CD4-positive, alpha-beta T cell (primary cell): ENCODE data around the gene CLCF1. TPM values are rescaled to one million over a fixed set of nuclear protein-coding genes. Genes with fewer than 3 reads are reported as not detected.
A peak's percentile ranks its signal among the peaks of the same experiment; 100 is the strongest.

Experiments
- ATAC-seq: fragments of 200-7000 bp; cut with Tn5 transposase; one replicate; pipeline ENCODE4 v1.10.0; 2022; ENCODE audit warnings: mild to moderate bottlenecking; ENCODE audit not compliant: poor library complexity
- CTCF ChIA-PET: fragments of 350-600 bp; sonication (Branson Sonifier 250); formaldehyde crosslinking; loops from one replicate; lab custom pipeline; 2021; ENCODE audit warnings: antibody characterized with exemption, inconsistent platforms; lab: Charles Lee
- POLR2A ChIA-PET: fragments of 350-600 bp; sonication (Branson Sonifier 250); formaldehyde crosslinking; loops from one replicate; lab custom pipeline; 2021; ENCODE audit warnings: antibody characterized with exemption, inconsistent platforms; lab: Charles Lee
- DNase-seq, 14 experiments: peaks; one replicate each; pipeline ENCODE4 v3.0.0-alpha.2; 2013 to 2020; ENCODE audit warnings: mixed read lengths in 2 of 14
- H3K27ac ChIP-seq, 2 donors: one replicate each; pipeline versions ENCODE4 v1.5.1 to v1.7.0; 2013; ENCODE audit warnings: low read length in 2 of 2, low read depth in 1 of 2, mild to moderate bottlenecking in 1 of 2
- H3K27me3 ChIP-seq, 2 experiments: 1 replicate in 1 of 2; 2 replicates in 1 of 2; pipeline versions ENCODE4 v1.6.1 to v1.7.0; 2013; ENCODE audit warnings: low read length in 2 of 2, control low read depth in 1 of 2, mild to moderate bottlenecking in 1 of 2, moderate library complexity in 1 of 2; ENCODE audit not compliant: insufficient read depth in 2 of 2, control insufficient read depth in 1 of 2
- H3K36me3 ChIP-seq: one replicate; pipeline ENCODE4 v1.6.1; 2013; ENCODE audit warnings: low read length, control low read depth; ENCODE audit not compliant: insufficient read depth
- H3K4me1 ChIP-seq: one replicate; pipeline ENCODE4 v1.6.1; 2013; ENCODE audit warnings: low read length, control low read depth; ENCODE audit not compliant: insufficient read depth
- H3K4me3 ChIP-seq: one replicate; pipeline ENCODE4 v1.5.1; 2013; ENCODE audit warnings: mild to moderate bottlenecking, low read length, moderate library complexity
- H3K9me3 ChIP-seq, 2 experiments: 1 replicate in 1 of 2; 2 replicates in 1 of 2; pipeline versions ENCODE4 v1.6.1 to v1.7.0; 2013; ENCODE audit warnings: low read length in 2 of 2, mild to moderate bottlenecking in 2 of 2, control low read depth in 1 of 2, moderate library complexity in 1 of 2; ENCODE audit not compliant: control insufficient read depth in 1 of 2, insufficient read depth in 1 of 2
- H3K27ac Mint-ChIP-seq: one replicate; pipeline ENCODE4 v1.8.0; 2020; ENCODE audit warnings: mixed read lengths
- H3K27me3 Mint-ChIP-seq: one replicate; pipeline ENCODE4 v1.8.0; 2021; ENCODE audit warnings: mixed read lengths
- H3K36me3 Mint-ChIP-seq: one replicate; pipeline ENCODE4 v1.8.0; 2021; ENCODE audit warnings: low read depth, mixed read lengths
- H3K4me1 Mint-ChIP-seq: one replicate; pipeline ENCODE4 v1.8.0; 2021; ENCODE audit warnings: low read depth, mixed read lengths
- H3K4me3 Mint-ChIP-seq: one replicate; pipeline ENCODE4 v1.8.0; 2020; ENCODE audit warnings: mild to moderate bottlenecking, mixed read lengths
- H3K9me3 Mint-ChIP-seq: one replicate; pipeline ENCODE4 v1.8.0; 2020; ENCODE audit warnings: mixed read lengths
- intact Hi-C, 2 experiments: fragments of 100-400 bp; cut with DNase I in 1 of 2; cut with micrococcal nuclease in 1 of 2; formaldehyde crosslinking; loops; one replicate each; pipeline versions ENCODE4 v1.15.1 to v1.9.0; 2023 to 2025; cut with DNase I, micrococcal nuclease
- total RNA-seq, 174 experiments: library from RNA in 2 of 174; stranded (reverse) in 2 of 174; gene quantifications; one replicate each; pipeline ENCODE4 v1.2.3 and lab custom pipeline; 2021 to 2026
- TF ChIP-seq, protein P1 (sequence below): fragments of 200-600 bp; IDR thresholded peaks from one replicate; pipeline ENCODE4 v1.8.0; 2022; ENCODE audit warnings: antibody characterized with exemption, mild to moderate bottlenecking

The CLCF1 gene
- total RNA-seq, 2 experiments from 2014 or later: 6.0 to 6.9 TPM

- intact Hi-C loops: loop anchor here (1.0 to 10.0 kb wide), 7 partner anchors 20 to 399 kb away; partner anchors contain the start of genes ACY3 (in 1 of the 2), CDK2AP2 (in 1 of the 2), CLCF1 (in 1 of the 2) and NDUFV1 (in 1 of the 2)
- Mint-ChIP-seq H3K36me3 (peaks cover 14% of the 10 kb centered on the region), H3K27me3 (no peaks in the 10 kb centered on the region), H3K27ac (peak within 1 kb of the TSS; percentile 99), H3K4me3 (peak within 1 kb of the TSS; percentile 98), H3K4me1 (peaks cover 59% of the 10 kb centered on the region), H3K9me3 (no peaks in the 10 kb centered on the region)
- H3K36me3 ChIP-seq: peaks cover 5% of the 10 kb centered on the region
- TF ChIP-seq, protein P1, sequence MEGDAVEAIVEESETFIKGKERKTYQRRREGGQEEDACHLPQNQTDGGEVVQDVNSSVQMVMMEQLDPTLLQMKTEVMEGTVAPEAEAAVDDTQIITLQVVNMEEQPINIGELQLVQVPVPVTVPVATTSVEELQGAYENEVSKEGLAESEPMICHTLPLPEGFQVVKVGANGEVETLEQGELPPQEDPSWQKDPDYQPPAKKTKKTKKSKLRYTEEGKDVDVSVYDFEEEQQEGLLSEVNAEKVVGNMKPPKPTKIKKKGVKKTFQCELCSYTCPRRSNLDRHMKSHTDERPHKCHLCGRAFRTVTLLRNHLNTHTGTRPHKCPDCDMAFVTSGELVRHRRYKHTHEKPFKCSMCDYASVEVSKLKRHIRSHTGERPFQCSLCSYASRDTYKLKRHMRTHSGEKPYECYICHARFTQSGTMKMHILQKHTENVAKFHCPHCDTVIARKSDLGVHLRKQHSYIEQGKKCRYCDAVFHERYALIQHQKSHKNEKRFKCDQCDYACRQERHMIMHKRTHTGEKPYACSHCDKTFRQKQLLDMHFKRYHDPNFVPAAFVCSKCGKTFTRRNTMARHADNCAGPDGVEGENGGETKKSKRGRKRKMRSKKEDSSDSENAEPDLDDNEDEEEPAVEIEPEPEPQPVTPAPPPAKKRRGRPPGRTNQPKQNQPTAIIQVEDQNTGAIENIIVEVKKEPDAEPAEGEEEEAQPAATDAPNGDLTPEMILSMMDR: no peak
- H3K4me3 ChIP-seq: peak within 1 kb of the TSS; percentile 78
- no peaks in the 10 kb centered on the region for H3K27me3 ChIP-seq
- H3K9me3 ChIP-seq: no peaks in the 10 kb centered on the region
- peak within 1 kb of the TSS; percentile 94 to 100 for H3K27ac ChIP-seq
- ATAC-seq (peak; percentile 84), DNase-seq (peak; percentile 90 to 98 (median 96))
- H3K4me1 ChIP-seq: peaks cover 67% of the 10 kb centered on the region
- ChIA-PET POLR2A (interaction anchor here (0.8 to 4.7 kb wide), 44 partner anchors 9 to 276 kb away, joined by 3 to 81 read pairs (median 6); partner anchors contain the start of genes AIP, ANKRD13D, CLCF1 and GRK2), CTCF (interaction anchor here (0.6 to 10.0 kb wide), 14 partner anchors 17 to 272 kb away, joined by 3 to 241 read pairs (median 4); partner anchors contain the start of gene CLCF1)
Measured at GRCh38 chr11:67353317-67354074, 19.9 kb downstream of the CLCF1 start, which contains the start of gene POLD4. Gene POLD4 (minus strand): TSS chr11:67353546. CDS start chr11:67353399, 147 bp downstream.

DNA sequence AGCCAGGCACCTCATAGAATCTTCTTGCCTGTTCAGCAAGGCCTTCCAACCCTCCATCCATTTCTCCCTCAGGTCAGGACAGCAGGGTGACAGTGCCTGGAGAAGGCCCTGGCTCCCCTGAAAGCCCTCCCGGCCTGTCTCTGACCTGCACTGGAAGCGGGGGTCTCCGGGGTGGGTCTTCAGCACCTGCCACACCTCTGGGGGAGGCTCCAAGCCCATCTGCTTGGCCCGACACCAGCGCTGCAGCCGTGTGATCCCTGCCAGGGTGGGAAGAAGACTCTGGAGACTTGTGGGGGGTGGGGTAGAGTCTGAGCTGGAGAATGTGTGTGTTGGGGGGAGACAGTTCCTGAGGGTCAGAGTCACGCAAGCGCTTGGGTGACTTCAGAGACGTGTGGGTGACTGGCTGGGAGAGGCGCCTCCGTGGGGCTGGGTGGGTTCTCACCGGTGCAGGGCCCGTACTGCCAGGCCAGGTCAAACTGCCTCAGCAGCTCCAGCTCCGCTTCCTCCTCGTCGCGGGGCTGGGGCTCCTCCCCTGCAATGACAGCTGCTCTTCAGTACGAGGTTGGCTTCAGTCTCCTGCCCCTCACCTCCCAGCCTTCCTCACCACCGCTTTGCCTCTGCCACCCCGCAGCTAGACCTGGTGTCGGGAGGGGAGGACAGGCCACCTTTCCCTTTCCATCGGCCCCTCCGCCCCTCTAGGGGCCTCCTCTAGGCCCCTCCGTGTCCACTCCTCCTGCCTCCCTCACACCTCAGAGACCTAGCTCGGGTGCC lies 20.7 kb downstream of the CLCF1 start:
- CTCF ChIA-PET: interaction anchor here (0.6 to 10.0 kb wide), 12 partner anchors 10 to 154 kb away, joined by 3 to 241 read pairs (median 5); partner anchors contain the start of gene CLCF1
- no peaks in the 10 kb centered on the region for H3K27me3 ChIP-seq
- POLR2A ChIA-PET: interaction anchor here (0.8 to 4.7 kb wide), 43 partner anchors 8 to 277 kb away, joined by 3 to 81 read pairs (median 6); partner anchors contain the start of genes AIP, ANKRD13D, CLCF1 and GRK2
- ATAC-seq (peak; percentile 60), DNase-seq (peak in 7 of 14 experiments; percentile 52 to 86 (median 67))
- peaks cover 61% of the 10 kb centered on the region for H3K4me1 Mint-ChIP-seq
- H3K4me3 Mint-ChIP-seq: peak overlapping the region; percentile 98
- H3K27ac ChIP-seq: peak overlapping the region; percentile 94 to 100
- H3K27ac Mint-ChIP-seq: peak overlapping the region; percentile 99
- H3K9me3 Mint-ChIP-seq: no peaks in the 10 kb centered on the region
- H3K4me1 ChIP-seq: peaks cover 67% of the 10 kb centered on the region
- no peaks in the 10 kb centered on the region for H3K27me3 Mint-ChIP-seq
- H3K36me3 Mint-ChIP-seq: peaks cover 14% of the 10 kb centered on the region
- peaks cover 5% of the 10 kb centered on the region for H3K36me3 ChIP-seq
- intact Hi-C loops: loop anchor here (1.0 to 10.0 kb wide), 7 partner anchors 21 to 398 kb away; partner anchors contain the start of genes ACY3 (in 1 of the 2), CDK2AP2 (in 1 of the 2), CLCF1 (in 1 of the 2) and NDUFV1 (in 1 of the 2)
- H3K9me3 ChIP-seq: no peaks in the 10 kb centered on the region
- TF ChIP-seq, protein P1: no peak
- peak overlapping the region; percentile 78 for H3K4me3 ChIP-seq
